ENCODE measurements around the gene HOXB2.

GRCh38 chr17:48544349-48545021 is 424 bp downstream of the HOXB2 start:
- TF ChIP-seq, protein P1, sequence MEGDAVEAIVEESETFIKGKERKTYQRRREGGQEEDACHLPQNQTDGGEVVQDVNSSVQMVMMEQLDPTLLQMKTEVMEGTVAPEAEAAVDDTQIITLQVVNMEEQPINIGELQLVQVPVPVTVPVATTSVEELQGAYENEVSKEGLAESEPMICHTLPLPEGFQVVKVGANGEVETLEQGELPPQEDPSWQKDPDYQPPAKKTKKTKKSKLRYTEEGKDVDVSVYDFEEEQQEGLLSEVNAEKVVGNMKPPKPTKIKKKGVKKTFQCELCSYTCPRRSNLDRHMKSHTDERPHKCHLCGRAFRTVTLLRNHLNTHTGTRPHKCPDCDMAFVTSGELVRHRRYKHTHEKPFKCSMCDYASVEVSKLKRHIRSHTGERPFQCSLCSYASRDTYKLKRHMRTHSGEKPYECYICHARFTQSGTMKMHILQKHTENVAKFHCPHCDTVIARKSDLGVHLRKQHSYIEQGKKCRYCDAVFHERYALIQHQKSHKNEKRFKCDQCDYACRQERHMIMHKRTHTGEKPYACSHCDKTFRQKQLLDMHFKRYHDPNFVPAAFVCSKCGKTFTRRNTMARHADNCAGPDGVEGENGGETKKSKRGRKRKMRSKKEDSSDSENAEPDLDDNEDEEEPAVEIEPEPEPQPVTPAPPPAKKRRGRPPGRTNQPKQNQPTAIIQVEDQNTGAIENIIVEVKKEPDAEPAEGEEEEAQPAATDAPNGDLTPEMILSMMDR (IDR thresholded peaks at IDR 0.05; ENCODE audit: poor library complexity), result no peak
- TF ChIP-seq EZH2phosphoT487 (IDR thresholded peaks at IDR 0.05; ENCODE audit: low read depth, severe bottlenecking, unreplicated experiment), result no peak
